ENCODE measurements around the gene CLDN9.

CLDN9 gene

GRCh38 chr16:3008690-3009037 is 4.1 kb upstream of the CLDN9 start:
- no peaks in the 10 kb centered on the region for H4K20me1 ChIP-seq (ENCODE audit: insufficient read depth, low read length)
- no peak for DNase-seq
- no peaks in the 10 kb centered on the region for H3K9me2 ChIP-seq (replicated peaks; ENCODE audit: insufficient read depth, low read length)
- peaks cover 3% of the 10 kb centered on the region; the same call in 1 of the 2 replicates for H3F3A ChIP-seq (ENCODE audit: insufficient read depth, low read length)
- no peak overlapping the region for H2AFZ ChIP-seq (ENCODE audit: low read length)
- H3K79me2 ChIP-seq (ENCODE audit: low read length) = no peaks in the 10 kb centered on the region
- no peak overlapping the region for H3K9ac ChIP-seq (ENCODE audit: low read length)
- H3K27ac ChIP-seq (ENCODE audit: low read length) = no peak overlapping the region
- no peaks in the 10 kb centered on the region for H3K9me3 ChIP-seq (replicated peaks; ENCODE audit: insufficient read depth, low read length)
- peaks cover 17% of the 10 kb centered on the region for H3K4me1 ChIP-seq (ENCODE audit: low read length)
- H3K27me3 ChIP-seq (replicated peaks; ENCODE audit: insufficient read depth, low read length) = peaks cover 63% of the 10 kb centered on the region
- no peaks in the 10 kb centered on the region for H3K36me3 ChIP-seq (replicated peaks; ENCODE audit: insufficient read depth, low read length)
- no peak overlapping the region for H3K4me3 ChIP-seq (ENCODE audit: low read length)
- no peak for TF ChIP-seq EZH2phosphoT487 (IDR thresholded peaks at IDR 0.05; ENCODE audit: low read length)
- TF ChIP-seq EZH2 (optimal IDR thresholded peaks at IDR 0.05; ENCODE audit: low read depth, low read length) = no peak
- TF ChIP-seq, protein P1, sequence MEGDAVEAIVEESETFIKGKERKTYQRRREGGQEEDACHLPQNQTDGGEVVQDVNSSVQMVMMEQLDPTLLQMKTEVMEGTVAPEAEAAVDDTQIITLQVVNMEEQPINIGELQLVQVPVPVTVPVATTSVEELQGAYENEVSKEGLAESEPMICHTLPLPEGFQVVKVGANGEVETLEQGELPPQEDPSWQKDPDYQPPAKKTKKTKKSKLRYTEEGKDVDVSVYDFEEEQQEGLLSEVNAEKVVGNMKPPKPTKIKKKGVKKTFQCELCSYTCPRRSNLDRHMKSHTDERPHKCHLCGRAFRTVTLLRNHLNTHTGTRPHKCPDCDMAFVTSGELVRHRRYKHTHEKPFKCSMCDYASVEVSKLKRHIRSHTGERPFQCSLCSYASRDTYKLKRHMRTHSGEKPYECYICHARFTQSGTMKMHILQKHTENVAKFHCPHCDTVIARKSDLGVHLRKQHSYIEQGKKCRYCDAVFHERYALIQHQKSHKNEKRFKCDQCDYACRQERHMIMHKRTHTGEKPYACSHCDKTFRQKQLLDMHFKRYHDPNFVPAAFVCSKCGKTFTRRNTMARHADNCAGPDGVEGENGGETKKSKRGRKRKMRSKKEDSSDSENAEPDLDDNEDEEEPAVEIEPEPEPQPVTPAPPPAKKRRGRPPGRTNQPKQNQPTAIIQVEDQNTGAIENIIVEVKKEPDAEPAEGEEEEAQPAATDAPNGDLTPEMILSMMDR (IDR thresholded peaks at IDR 0.05; ENCODE audit: low read length) = no peak
- no peak overlapping the region for H3K4me2 ChIP-seq (ENCODE audit: low read depth, low read length)

DNA sequence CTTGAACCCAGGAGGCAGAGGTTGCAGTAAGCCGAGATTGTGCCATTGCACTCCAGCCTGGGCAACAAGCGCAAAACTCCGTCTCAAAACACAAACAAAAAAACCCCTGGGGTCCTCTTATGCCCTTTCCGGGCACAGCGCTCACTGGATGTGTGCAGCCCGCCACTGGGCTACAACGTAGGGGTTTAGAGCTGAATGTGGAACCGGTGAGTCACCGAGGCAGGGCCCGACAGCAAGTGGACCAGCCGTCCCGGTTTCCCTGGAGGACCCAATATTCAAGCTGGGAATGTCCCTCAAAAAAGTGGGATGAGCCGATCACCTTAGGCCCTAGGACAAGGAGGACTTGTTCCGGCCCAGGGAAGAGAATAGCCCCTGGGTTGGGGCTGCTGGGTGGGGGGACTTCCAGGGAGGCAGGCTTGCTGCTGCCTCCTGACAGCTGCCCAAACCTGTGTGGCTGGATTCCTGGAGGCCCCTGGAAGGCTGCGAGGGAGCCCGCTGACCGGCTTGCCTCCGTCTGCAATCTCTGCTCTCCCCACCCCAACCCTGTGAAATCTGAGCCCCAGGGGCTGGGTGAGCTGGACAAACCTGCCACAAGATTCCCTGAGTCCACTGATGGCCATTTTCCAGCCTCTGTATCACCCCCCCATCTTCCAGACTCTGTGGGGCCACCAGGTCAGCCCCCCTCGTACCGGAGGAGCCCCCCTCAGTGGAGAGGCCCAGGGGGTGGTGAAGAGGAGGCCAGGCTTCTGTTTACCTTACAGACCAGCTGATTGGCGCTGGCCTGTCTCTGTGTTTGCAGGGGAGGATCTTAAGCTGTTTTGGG is 2.9 kb upstream of the CLDN9 start:
- Histone ChIP-seq H3K4me2 (ENCODE audit: low read depth, low read length) (no peak overlapping the region), H3F3A (ENCODE audit: insufficient read depth, low read length) (peaks cover 3% of the 10 kb centered on the region; the same call in 1 of the 2 replicates), H3K9me2 (replicated peaks; ENCODE audit: insufficient read depth, low read length) (no peaks in the 10 kb centered on the region), H3K4me1 (ENCODE audit: low read length) (peaks cover 17% of the 10 kb centered on the region), H3K9ac (ENCODE audit: low read length) (no peak overlapping the region), H2AFZ (ENCODE audit: low read length) (no peak overlapping the region), H3K27ac (ENCODE audit: low read length) (no peak overlapping the region), H4K20me1 (ENCODE audit: insufficient read depth, low read length) (no peaks in the 10 kb centered on the region), H3K36me3 (replicated peaks; ENCODE audit: insufficient read depth, low read length) (no peaks in the 10 kb centered on the region), H3K79me2 (ENCODE audit: low read length) (no peaks in the 10 kb centered on the region), H3K27me3 (replicated peaks; ENCODE audit: insufficient read depth, low read length) (peaks cover 74% of the 10 kb centered on the region), H3K4me3 (ENCODE audit: low read length) (no peak overlapping the region), H3K9me3 (replicated peaks; ENCODE audit: insufficient read depth, low read length) (no peaks in the 10 kb centered on the region)
- no peak for DNase-seq
- TF ChIP-seq, protein P1 (IDR thresholded peaks at IDR 0.05; ENCODE audit: low read length) = no peak
- TF ChIP-seq EZH2 (optimal IDR thresholded peaks at IDR 0.05; ENCODE audit: low read depth, low read length) (no peak), EZH2phosphoT487 (IDR thresholded peaks at IDR 0.05; ENCODE audit: low read length) (no peak)

GRCh38 chr16:3010510-3010909 is 2.2 kb upstream of the CLDN9 start:
- H3K4me1 ChIP-seq (ENCODE audit: low read length) = peaks cover 17% of the 10 kb centered on the region

More at GRCh38 chr16:3010510-3010909, 2.2 kb upstream of the CLDN9 start:
- H3K36me3 ChIP-seq (replicated peaks; ENCODE audit: insufficient read depth, low read length) = no peaks in the 10 kb centered on the region
- no peaks in the 10 kb centered on the region for H3K9me2 ChIP-seq (replicated peaks; ENCODE audit: insufficient read depth, low read length)
- H4K20me1 ChIP-seq (ENCODE audit: insufficient read depth, low read length) = no peaks in the 10 kb centered on the region
- no peak overlapping the region for H2AFZ ChIP-seq (ENCODE audit: low read length)
- no peaks in the 10 kb centered on the region for H3K79me2 ChIP-seq (ENCODE audit: low read length)
- TF ChIP-seq EZH2 (optimal IDR thresholded peaks at IDR 0.05; ENCODE audit: low read depth, low read length) (no peak), EZH2phosphoT487 (IDR thresholded peaks at IDR 0.05; ENCODE audit: low read length) (no peak)
- TF ChIP-seq, protein P1 (IDR thresholded peaks at IDR 0.05; ENCODE audit: low read length) = no peak
- peaks cover 81% of the 10 kb centered on the region for H3K27me3 ChIP-seq (replicated peaks; ENCODE audit: insufficient read depth, low read length)
- no peak overlapping the region for H3K27ac ChIP-seq (ENCODE audit: low read length)
- H3K4me2 ChIP-seq (ENCODE audit: low read depth, low read length) = no peak overlapping the region
- no peaks in the 10 kb centered on the region for H3K9me3 ChIP-seq (replicated peaks; ENCODE audit: insufficient read depth, low read length)
- no peak overlapping the region for H3K9ac ChIP-seq (ENCODE audit: low read length)
- no peak overlapping the region for H3K4me3 ChIP-seq (ENCODE audit: low read length)
- peaks cover 3% of the 10 kb centered on the region; the same call in 1 of the 2 replicates for H3F3A ChIP-seq (ENCODE audit: insufficient read depth, low read length)
- no peak for DNase-seq

Data from MM.1S (cell line).